Superior temporal gyrus (tissue), 1 donor: ENCODE results near the gene SCFD1.
"Not testable (repeated sequence)": the region's sequence is repeated elsewhere in the genome, so short reads cannot be mapped to it uniquely, and the experiment has no call there.

Experiments
- DNase-seq: peaks from one replicate; pipeline ENCODE4 v3.0.0-alpha.2; 2016; ENCODE audit errors: extremely low spot score

Gene SCFD1

DNA sequence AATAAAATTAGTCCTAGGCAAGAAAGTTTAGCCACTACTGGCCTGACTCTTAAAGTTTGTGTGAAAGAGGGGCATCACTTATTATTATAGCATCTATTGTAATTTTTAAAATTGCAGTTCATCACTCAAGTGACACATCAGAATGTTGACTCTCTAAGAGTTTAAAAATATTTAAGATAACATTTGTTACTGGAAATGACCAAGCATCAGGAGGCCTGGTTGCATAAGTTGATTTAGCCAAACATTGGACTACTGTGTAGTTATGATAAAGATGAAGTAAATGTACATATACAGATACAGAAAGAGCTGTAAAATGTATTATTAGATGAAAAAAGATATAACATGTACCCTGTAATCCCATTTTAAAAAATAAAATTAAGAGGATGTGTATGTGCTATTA, 47.5 kb downstream of the SCFD1 start:
- no peak for DNase-seq

DNA sequence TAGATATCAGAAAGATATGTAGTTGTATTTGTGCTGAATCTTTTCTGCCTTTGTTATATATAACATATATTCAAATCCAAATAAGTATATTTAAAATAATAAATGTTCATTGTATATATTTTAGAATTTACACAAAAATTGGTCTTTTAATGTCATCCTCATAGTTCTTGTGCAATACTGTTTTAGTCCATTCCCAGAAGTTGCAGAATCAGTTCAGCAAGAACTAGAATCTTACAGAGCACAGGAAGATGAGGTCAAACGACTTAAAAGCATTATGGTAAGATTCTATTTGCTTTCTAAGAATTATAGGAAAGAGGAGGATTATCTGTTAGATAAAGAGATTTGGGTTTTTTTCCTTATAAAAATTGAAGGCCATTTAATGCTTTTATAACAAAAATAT, 51.0 kb downstream of the SCFD1 start:
- no peak for DNase-seq

DNA sequence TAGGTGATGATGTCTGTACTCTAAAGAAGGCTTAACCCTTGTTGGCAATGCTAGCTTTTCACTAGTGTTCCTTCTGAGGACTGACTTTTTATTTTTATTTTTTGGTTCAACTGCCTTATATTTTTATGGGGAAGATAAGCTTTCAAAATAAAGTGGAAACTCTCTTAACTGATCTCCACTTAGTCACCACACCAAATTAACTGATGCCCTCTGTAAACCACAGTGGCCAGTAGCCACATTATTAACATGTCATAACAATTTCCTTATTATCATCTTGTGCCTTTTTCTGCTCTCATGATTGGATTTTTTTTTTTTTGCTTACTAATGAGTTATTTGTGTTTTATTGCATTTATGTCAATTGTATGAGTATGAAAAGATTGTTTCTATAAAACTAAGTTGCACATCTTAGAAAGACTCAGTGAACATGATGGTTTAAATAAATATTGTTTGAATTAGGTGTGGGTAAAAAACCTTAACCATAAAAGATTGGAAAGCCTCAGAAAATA, 56.9 kb downstream of the SCFD1 start:
- DNase-seq: no peak

DNA sequence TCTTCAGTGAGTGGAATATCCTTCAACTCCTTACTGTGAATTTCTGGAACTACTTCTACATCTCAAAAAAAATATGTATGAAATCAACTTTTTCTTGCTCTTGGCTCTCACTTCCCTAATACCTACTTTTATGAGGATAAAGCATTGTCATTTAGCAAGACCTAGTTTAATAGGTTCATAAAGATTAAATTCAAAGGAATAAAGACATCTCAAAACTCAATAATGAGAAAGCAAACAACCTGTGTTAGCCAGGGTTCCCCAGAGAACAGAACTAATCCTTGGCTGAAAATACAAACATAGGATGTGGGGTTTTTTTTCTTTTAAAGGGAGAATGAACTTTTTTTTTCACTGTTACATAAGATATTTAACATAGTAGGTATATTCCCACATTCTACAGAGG, 57.9 kb downstream of the SCFD1 start:
- no peak for DNase-seq

DNA sequence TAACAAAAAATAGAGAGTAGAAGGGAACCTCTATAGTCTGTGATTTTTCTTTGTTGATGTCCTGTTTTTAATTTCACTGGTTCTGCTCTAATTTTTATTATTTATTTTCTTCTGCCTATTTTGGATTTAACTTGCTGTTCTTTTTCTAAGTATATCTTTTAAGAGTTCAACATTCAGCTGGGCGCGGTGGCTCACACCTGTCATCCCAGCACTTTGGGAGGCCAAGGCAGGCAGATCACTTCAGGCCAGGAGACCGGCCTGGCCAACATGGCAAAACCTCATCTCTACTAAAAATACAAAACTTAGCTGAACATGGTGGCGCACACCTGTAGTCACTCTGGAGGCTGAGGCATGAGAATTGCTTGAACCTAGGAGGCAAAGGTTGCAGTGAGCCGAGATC, 58.7 kb downstream of the SCFD1 start:
- not testable (repeated sequence) for DNase-seq

DNA sequence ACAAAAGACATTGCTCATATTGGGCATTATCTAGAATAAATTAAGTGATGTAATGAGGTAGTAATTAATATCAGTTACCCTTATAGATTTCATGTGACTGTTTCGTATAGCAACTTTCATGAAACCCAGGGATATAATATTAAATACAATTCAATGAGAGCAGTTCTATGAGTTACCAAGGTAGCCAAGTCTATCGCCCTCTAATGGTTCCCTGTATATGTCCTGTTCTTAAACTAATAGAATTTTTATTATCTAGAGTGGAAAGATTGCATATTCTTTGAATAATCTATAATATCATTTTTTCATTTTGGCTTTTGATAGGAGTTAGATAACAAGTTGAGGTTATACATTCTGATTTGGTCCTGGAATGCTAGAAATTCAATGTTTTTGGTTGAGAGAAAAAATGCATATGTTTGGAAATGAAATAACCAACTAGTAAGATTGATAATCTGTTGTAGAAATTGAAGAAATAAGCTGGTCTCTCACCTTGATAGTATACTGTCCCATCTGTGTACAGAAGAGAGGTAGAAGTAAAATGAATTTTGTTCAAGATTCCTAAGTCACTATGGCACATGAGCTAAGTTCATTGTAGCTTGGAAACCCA, 59.7 kb downstream of the SCFD1 start:
- no peak for DNase-seq

DNA sequence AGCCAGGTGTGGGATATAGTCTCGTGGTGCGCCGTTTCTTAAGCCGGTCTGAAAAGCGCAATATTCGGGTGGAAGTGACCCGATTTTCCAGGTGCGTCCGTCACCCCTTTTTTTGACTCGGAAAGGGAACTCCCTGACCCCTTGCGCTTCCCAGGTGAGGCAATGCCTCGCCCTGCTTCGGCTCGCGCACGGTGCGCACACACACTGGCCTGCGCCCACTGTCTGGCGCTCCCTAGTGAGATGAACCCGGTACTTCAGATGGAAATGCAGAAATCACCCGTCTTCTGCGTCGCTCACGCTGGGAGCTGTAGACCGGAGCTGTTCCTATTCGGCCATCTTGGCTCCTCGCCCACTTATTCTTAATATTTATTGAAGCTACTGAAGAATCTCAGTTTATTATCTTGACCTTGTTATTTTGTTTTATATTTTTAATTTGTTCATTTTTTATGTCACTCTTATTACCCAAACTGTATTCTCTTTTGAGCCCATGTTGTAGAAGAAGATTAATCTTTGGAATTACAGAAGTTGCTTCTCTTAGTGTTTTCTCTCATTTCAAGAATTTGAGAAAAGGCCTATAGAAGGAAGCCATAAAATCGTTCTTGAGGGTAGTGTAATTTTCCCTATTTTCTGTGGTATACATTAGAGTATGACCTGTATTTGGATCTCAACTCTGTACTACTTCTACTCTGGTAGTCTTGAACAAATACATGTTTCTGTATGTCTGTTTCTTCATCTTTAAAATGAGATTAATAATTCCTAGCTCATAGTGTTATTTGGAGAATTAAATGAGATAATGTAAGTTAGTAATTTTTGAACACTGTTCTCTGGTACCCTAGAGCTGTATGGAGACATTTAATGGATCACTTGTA, 68.6 kb downstream of the SCFD1 start:
- not testable (repeated sequence) for DNase-seq

DNA sequence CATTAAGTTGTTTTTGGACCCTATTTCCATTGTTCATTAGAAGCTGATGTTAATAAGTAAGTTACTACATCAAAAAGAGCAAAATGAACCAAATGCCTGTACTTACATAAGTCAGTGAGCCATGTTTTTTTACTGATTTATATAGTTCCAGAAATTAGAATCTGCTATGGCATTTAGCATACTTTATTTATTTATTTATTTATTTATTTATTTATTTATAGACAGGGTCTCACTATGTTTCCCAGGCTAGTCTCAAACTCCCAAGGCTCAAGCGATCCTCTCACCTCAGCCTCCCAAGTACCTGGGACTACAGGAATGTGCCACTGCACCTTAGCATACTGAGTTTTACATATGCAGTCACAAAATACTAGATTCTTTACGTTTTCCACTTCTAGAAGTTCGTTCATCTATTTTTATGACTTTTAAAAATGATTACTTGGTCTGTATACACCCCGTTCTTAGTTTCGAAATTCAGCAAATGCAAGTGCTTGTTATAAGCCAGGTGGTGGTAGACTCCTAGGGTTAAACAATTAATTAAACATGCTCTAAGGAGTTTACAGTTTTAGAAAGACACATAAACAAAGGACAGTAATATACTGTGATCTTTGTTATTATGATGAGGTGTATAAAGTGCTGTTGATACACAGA, 69.8 kb downstream of the SCFD1 start:
- DNase-seq: no peak

DNA sequence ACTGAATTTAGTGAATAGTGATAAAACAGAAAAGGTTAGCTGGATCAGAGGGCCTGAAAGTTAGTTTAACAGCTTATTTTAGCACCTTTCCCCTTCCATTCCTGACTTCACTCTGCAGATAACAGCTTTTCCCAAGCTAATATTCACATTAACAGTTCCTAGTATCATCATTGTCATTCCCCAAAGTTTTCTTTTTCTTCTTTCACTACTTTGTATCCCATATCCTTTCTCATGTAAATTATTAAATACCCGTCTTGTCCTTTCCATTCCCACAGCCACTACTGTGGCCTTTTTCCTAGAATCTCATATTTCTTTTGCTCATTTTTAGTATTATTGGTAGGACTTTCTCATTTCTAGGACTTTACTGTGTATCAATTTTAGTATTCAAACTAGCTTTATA, 70.5 kb downstream of the SCFD1 start:
- no peak for DNase-seq

DNA sequence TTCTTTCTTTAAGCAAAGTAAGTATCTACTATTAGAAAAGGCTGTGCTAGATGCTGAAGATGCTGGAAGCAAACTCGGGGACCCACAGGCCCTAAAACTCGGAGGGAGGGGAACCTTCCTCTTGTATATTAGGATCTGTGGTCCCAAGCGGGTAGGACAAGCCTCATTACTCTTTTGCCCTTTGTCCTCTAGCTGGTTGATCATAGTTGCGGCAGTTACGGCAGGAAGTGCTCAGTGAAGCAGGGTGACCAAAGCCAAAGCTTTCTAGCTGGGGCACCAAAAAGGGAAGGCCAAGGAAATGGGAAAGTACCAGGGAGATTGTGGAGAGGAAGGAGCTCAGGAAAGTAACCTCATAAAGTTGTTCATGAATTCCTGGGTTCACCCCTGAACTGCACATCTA, 76.3 kb downstream of the SCFD1 start:
- DNase-seq: no peak

DNA sequence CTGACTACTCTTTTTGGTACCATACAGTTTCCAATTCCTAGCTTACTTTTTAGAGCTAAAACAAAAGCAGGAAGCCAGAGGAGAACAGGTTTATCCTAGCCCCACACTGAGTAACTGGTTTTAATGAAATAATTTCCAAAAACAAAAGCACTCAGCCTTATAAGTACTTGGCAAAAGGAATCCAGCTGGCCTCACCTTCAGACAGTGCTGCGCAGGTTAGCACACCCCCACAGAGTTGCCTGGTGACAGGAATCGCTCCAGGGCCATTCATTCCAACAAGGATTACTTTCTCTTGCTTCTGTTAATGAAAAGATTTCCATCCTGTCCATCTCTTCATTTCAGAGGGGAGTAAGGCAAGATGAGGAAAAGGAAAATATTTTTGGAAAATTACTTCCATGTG, 84.6 kb downstream of the SCFD1 start:
- no peak for DNase-seq

DNA sequence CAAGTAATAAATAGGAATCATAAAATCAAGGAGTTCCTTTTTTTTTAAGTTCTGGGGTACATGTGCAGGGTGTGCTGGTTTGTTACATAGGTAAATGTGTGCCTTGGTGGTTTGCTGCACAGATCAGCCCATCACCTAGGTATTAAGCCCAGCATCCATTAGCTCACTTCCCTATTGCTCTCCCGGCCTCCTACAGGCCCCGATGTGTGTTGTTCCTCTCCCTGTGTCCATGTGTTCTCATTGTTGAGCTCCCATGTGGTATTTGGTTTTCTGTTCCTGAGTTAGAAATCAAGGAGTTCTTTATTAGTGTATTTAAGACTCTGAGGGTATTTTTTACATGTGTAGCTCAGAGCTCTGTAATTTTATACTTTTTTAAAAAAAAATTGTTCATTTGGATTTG, 86.0 kb downstream of the SCFD1 start:
- no peak for DNase-seq

DNA sequence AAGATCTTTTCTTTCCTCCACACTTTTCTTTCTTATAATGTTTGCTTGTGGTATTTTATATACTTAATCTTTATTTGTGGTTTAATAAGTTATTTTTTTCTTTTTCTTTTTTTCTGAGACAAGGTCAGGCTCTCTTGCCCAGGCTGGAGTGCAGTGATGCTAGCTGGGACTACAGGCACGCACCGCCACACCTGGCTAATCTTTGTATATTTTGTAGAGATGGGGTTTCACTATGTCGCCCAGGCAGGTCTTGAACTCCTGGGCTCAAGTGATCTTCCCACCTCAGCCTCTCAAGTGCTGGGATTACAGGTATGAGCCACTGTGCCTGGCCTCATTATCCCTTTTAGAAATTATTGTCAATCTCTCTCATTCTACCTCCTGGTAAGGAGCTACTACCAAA, 87.1 kb downstream of the SCFD1 start:
- no peak for DNase-seq

DNA sequence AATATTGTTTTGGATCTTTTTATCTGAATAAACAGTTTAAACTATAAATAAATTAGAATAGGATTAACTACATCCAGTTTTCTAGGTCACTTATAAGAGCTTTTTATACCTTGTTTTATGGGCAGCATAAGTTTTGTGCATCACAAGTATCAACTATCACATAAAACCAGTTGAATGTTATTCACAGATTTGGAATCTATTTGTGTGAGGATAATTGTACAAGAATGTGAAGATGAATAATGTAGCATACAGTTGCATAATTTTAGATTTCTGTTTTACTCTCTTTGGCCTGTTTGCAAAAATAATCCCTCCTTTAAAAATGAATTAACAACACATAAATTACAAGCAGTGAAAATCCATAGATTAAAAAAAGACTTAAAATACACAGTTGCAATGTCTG, 88.8 kb downstream of the SCFD1 start:
- no peak for DNase-seq

DNA sequence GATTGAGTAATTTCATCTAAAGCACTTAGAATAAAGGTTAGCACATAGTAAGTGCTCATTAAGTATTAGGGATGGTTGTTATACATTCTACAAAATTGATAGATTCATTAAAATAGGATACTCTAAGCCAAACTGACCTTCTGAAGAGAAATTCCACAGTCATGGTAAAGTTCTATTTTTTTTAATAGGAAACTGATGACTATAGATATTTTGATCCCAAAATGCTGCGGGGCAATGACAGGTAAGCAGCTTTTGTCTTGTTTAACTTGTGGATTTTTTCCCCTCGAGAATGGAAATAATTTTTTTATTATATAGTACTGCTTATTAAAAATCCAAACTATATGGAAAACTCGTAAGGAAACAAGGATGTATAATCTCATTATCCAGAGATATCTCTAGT, 97.0 kb downstream of the SCFD1 start:
- no peak for DNase-seq

DNA sequence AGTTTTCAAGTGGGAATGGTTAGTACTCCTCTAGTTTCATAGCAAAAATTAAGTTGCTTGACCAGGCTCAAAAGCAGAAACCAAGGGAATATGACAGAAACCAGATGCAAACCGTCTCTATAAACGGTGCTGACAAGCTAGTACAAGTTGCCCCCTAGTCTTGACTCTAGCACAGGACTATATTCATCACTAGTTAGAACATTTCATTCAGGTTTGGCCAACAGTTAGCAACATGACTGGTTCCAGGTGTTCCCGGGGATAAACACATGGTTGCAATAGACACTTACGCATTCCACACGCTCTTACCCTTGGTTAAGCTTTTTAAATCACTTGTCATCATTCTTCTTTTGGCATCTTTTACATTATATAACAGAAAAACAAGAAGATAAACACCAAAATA, 103.6 kb downstream of the SCFD1 start:
- DNase-seq: no peak

DNA sequence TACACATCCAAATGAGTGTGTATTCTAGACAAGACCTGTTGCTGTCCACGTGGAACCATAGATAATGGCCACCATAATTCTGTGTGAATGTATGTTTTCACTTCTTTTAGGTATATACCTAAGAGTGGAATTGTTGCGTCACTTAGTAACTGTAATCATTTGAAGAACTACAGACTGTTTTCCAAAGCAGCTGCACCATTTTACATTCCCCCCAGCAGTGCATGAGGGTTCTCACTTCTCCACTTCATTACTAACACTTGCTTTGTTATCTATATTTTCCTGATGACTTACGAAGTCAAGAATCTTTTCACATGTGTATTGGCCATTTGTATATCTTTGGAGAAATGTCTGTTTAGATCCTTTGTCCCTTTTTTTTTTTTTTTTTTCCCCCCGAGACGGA, 106.4 kb downstream of the SCFD1 start:
- no peak for DNase-seq

DNA sequence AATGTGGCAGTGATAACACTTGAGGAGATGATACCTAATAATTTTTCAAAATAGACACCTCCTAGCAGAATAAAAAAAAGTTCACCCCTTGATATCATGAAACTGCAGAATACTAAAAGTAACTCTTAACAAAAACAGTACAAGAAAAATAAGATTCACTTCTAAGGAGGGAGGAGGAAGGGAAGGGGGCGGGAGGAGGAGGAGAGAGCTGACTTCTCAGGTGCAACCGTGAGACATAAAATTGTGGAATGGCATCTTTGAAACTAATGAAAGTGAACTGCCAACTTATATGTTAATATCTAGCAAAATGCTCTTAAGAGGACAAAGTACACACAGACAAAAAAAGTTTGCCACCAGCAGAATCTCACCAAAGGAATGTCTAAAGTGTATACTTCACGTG, 115.8 kb downstream of the SCFD1 start:
- DNase-seq: no peak

DNA sequence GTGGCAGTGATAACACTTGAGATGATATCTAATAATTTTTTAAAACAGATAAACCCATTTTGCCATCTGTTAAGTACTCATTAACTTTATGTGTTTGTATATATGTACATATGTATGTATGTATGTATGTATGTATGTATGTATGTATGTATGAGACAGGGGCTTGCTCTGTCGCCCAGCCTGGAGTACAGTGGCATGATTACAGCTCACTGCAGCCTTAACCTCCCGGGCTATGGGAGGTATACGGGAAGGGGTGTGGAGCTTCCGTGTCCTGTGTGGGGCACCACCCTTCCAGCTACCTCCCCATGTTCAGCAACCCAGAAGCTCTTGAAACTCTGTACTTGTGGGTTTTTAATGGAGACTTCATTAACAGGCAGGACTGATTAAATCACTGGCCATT, 116.9 kb downstream of the SCFD1 start:
- no peak for DNase-seq

DNA sequence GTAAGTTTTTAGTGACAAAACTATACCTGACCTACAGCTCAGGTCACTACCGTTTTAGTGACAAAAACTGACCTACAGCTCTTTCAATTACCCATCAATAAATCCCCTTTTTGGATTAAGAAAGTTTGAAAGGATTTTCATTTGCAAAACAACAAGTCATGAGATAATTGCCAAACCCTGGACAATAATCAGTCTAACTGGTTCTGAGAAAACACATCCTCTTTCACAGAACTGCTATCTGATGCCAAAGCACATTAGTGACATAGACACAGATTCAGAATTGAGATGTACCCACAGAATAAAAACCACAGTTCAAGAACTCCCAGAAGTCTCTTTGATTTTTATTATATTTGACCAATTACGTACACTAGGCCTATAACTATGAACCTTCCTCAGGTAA, 126.2 kb downstream of the SCFD1 start:
- DNase-seq: peak; percentile 62

DNA sequence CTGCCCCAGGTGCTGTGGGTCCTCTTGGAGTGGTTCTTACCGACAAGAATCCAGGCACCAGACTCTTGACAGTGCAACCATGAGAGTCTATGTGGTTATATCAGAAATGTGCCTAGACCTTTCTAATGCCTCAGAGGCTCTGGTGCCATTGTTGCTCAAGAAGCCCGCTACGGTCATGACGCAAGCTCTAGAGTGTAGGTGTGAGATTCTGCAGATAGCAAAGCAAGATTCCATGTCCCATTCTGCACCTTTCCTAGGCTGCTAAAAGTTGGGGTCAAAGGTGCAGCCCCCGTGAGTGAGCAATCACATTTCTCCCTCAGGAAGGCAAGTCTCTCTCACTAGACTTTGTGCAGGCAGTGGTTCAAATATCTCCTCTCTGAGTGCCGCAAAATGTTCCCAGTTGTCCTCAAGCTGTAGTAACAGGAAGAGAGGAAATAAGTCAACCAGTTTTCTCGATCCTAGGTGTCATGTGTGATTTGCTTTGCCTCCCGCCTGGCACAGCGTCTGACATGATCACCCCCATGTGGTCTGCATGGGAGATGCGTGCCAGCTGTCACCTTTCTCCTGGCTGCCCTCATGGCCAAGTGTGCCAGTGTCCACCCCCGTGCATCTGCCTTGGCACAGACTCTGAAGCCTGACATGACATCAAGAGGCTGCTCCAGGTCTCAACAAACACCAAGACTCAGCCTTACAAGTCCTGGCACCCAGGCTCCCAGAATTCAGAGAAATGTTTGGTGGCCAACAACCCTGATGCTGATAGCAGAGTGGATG, 129.7 kb downstream of the SCFD1 start:
- DNase-seq: no peak

DNA sequence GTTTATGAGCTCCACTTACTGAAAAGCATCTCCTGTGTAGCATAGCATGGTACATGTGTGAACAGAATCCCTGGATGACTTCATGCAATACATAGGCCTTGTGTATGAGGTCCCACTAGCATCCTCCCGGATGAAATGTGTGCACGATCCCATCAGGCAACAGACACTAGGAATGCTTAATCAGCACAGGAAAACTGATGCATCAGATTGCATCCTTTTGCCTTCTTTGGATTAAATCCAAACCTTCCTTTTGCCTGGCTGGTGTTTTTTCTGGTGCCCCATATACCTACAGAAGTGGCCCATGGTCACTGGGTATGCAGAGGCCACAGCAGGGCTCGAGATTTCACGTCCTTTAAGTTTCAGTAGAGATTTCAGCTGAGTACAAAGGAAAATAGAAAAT, 131.3 kb downstream of the SCFD1 start:
- DNase-seq: no peak
